LoVo (cell line): ENCODE data around the gene ADGRG3.
"Not testable (repeated sequence)": the region's sequence is repeated elsewhere in the genome, so short reads cannot be mapped to it uniquely, and the experiment has no call there.

Experiments used
- DNase-seq: peaks from one replicate; pipeline ENCODE4 v3.0.0-alpha.2; 2016; ENCODE audit warnings: low spot score

ADGRG3 gene

DNA sequence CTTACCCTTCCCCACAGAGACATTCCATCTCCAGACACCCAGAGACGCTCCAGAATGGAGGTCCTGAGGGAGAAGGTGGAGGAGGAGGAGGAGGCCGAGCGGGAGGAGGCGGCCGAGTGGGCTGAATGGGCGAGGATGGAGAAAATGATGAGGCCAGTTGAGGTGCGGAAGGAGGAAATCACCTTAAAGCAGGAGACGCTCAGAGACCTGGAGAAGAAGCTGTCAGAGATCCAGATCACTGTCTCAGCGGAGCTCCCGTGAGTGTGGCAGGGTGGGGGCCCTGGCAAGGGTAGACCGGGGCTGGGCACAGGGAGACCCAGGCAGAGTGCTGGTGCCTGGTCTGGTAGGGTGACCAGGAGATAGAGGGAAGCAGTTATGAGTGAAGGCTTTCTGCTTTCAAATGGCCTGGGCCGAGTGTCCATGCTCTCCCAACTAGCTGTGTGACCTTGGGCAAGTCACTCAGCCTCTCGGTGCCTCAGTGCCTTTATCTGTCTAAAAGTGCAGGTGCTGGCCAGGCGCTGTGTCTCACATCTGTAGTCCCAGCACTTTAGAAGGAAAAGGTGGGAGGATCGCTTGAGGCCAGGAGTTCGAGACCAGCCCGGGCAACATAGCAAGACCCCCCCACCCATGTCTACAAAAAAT lies 29.9 kb downstream of the ADGRG3 start:
- no peak for DNase-seq

DNA sequence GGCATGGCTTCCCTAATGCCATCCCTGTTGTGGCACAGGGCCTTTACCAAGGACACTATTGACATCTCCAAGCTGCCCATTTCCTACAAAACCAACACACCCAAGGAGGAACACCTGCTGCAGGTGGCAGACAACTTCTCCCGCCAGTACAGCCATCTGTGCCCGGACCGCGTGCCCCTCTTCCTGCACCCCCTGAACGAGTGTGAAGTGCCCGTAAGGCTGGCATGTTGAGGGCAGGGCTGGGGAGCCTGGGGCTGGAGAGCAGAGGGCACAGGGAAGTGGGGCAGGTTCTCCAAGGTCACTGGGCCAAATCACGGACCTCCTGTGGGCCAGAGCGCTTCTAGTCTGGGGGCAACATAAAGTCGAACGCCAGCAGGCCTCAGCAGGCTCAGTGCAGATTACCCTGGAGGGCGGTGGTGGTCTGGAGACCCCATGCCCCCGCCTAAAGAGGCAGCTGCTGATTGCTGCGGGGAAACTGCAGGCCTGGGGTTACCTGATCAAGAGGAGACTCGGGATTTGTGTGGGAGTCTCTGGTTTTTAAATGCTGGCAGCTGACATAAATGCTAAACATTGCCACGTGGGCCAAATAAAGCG lies 30.8 kb downstream of the ADGRG3 start:
- no peak for DNase-seq

DNA sequence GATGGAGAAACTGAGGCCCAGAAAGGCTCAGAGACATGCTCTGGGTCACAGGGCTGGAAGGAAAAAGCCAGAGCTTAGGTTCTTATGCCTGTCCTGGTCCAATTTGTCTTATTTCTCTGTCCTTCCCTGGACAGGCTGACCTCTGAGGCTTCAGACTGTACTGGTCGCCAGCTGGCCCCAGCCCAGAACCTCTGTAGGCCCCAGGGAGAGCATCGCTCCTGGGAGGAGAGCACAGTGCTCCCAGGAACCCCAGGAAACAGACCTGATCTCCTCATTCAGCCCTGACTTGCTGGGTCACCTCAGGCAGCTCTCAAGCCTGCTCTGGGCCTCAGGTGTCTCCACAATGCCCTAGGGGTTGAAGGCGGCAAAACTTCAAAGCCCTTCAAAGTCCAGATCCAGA lies 31.4 kb downstream of the ADGRG3 start:
- DNase-seq: no peak

DNA sequence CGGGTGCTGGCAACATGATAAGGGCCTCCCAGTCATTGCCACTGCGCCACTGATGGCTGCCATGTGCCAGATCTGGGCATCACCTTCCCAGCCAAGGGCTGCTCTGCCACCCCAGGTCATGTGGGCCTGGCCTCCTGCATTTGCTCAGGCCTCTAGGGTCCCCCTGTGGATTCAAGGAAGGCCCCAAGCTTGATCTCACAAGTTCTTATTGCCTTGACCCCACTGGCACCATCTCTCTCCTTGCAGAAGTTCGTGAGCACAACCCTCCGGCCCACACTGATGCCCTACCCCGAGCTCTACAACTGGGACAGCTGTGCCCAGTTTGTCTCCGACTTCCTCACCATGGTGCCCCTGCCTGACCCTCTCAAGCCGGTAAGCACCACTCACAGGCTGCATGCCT lies 31.8 kb downstream of the ADGRG3 start:
- no peak for DNase-seq

DNA sequence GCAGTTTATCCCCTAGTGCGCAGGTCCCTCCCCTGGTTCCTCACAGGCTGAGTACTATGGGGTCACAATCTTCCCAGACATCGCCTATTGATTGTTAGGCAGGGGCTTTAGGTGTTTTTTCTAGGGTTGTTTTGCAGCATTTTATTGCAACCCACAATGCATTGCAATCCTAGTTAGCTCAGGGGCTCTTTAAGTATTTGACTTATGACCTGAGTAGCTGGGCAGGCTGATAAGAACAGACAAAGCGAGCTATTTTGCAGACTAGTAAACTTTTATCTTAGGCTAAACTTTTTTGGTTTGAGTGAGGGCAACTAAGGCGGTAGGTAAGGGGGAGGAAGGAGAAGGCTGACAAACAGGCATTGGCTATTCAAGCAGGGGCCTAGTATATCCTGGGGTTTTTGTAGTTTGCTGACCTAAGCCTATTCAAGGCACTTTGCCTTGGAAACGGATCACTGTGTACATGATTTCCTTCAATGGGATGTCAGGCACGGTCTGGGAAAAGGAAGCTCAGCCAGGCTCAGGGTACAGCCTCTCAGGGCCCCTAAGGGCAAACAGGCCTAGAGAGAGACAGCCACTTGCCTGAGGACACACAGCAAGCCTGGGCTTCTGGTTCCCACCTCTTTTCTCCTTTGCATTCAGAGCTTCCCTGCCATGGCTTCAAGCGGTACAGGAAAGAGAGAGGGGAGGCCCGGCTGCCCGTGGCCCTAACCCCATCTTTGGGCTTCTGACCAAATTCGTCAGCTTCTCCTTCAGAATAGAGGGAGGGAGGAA lies 32.9 kb downstream of the ADGRG3 start:
- no peak for DNase-seq

DNA sequence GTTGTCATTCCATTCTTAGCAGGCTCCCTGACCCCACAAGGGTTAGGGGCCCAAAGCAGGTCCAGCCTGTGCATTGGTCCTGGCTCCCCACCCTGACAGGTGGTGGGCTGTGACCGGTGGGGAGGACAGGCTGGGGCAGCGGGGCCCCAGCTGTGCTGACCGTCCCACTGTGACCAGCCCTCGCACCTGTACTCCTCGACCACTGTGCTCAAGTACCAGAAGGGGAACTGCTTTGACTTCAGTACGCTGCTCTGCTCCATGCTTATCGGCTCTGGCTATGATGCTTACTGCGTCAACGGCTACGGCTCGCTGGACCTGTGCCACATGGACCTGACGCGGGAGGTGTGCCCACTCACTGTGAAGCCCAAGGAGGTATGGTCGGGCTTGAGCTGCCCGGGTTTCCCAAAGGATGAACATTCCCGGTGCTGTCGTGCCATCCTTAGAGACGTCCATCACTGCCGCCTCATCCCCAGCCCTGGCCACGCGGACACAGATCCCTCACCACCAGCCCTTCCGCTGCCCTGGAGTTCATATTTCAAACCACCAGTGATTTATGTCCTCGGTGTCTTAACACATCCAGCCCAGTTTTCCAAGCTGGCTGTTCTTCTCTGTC lies 33.8 kb downstream of the ADGRG3 start:
- no peak for DNase-seq

DNA sequence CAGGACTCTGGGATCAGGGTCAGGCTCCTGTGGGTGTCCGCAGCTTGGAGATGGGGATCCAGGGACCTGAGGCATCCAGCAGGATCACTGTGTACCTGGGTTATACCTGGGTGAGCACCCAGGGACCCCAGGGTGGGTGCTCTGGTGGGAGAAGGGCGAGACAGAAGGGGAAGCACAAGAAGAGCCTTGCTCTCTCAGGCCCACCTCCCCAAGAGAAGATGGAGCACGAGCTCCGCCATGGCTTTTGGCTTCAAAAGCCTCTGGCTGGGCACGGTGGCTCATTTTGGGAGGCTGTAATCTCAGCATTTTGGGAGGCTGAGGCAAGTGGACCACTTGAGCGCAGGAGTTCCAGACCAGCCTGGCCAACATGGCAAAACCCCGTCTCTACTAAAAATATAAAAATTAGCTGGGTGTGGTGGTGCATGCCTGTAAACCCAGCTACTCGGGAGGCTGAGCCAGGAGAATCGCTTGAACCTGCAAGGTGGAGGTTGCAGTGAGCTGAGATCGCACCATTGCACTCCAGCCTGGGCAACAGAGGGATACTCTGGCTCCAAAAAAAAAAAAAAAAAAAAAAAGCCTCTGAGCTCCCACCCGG lies 35.4 kb downstream of the ADGRG3 start:
- DNase-seq: no peak

DNA sequence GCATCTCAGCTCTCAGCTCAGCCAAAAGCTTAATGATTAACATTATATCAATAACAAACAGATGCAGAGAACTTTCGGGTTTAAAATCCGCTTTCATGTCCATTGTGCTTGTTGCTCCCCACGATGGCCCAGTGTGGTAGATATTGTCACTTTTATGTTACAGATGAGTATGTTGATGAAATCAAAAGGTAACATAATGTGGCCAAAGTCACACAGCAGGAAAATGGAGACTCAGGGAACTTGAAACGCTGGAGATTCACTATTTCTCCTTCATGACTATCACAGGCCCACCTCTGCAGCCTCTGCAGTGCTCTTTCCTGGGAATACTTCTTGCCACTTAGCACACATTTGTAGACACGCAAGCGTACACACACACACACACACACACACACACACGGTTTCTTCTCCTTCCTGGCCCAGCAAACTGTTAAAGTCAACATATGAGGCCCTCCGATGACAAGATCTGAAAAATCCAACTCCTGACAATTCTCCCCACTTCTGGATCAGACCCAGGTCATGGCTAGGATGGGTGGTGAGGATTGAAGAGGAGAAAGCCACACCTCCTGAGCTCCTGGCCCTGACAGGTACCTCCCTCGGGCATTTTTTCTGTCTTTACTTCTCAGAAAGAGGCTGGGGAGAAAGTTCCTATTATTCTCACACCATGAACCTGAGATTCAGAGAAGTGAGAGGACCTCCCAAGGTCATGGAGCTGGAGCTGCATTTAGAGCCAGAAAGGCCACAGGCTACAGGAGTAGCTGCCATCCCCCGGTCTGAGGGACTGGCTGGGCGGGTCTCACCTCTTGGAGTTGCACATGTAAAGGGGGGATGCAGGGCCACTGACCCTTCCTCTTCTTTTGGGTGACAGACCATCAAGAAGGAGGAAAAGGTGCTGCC lies 36.2 kb downstream of the ADGRG3 start:
- no peak for DNase-seq

DNA sequence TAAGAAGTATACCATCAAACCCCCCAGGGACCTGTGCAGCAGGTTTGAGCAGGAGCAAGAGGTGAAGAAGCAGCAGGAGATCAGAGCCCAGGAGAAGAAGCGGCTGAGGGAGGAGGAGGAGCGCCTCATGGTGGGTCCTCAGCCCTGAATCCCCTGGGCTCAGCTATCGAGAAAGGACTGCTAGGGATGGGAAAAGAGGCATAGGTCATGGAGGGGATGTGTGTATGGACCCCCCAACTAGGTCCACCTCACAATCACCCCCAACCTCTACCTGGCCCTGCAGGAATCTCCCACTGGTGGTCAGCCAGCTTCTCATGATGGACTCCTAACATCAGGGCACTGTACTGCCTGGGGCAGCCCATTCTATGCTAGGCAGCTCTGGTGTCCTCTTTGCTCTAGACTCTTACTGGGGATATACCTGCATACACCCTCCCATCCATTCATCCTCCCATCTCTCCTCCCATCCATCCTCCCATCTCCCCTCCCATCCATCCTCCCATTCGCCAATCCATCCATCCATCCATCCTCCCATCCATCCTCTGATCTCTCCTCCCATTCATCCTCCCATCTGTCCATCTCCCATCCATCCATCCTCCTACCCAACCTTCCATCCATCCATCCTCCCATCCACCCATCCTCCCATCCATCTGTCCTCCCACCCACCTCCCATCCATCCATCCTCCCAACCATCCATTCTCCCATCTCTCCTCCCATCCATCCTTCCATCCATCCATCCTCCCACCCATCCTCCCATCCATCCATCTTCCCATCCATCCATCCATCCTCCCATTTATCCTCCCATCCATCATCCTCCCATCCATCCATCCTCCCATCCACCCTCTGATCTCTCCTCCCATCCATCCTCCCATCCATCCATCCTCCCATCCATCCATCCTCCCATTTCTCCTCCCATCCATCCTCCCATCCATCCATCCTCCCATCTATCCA lies 37.1 kb downstream of the ADGRG3 start:
- no peak for DNase-seq

DNA sequence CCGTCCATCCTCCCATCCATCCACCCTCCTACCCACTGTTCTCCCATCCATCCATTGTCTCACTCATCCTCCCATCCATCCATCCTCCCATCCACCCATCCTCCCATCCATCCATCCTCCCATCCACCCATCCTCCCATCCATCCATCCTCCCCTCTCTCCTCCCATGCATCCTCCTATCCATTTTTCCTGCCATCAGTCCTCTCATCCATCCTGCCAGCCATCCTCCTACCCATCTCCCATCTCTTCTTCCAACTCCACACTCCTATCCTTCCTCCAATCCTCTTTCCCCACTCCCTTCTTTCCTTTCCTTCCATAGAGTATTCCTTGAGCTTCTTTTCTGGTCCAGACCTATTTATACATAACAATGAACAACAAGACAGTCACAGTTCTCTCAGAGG lies 38.6 kb downstream of the ADGRG3 start:
- DNase-seq: no peak

DNA sequence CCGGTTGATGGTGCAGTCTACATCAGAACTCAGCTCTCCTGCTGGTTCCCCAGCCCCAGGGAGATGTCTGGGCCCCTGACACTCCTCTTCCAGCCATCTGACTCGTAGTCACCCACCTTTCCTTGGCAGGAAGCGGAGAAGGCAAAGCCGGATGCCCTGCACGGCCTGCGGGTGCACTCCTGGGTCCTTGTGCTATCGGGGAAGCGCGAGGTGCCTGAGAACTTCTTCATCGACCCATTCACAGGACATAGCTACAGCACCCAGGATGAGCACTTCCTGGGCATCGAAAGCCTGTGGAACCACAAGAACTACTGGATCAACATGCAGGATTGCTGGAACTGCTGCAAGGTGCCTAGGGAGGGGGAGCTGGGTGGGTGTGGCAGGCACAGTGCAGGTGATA lies 39.2 kb downstream of the ADGRG3 start:
- DNase-seq: no peak

DNA sequence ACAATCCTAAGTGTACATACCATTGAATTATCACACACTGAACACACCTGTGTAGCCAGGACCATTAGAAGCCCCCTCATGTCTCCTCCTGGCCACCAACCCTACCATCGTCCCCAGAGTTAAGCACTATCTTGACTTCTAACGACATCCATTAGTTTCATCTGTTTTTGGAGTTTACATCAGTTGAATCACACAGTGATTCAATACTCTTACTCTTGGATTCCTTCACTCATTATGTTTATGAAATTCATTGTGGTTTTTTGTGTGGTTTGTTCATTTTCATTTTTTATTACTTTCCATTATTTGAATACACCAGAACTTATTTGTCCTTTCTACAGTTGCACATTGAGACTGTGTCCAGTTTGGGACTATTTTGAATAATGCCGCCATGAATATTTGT lies 40.1 kb downstream of the ADGRG3 start:
- no peak for DNase-seq

DNA sequence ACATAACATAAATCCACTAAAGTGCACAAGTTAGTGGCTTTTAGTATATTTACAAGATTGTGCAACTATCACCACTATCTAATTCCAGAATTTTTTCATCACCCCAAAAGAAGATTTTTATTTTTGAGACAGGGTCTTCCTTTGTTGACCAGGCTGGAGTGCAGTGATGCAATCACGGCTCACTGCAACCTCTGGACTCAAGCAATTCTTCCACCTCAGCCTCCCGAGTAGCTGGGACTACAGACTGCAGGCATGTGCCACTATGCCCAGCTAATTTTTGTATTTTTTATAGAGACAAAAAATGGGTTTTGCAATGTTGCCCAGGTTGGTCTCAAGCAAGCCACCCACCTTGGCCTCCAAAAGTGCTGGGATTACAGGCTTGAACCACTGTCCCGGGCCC lies 41.6 kb downstream of the ADGRG3 start:
- no peak for DNase-seq

DNA sequence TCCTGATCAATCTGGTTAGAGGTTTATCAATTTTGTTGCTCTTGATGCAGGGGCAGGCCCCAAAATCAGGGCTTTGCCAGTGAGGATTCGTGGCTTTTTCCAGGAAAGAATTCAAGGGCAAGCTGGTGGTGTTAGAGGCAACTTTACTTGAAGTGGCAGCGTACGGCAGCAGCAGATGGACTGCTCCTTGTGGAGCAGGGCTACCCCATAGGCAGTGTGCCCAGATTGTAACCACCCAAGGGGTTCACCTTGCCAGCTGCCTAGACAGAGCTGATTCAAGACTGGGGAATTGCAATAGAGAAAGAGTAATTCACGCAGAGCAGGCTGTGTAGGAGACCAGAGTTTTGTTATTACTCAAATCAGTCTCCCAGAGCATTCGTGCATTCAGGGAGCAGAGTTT lies 43.2 kb downstream of the ADGRG3 start:
- no peak for DNase-seq

DNA sequence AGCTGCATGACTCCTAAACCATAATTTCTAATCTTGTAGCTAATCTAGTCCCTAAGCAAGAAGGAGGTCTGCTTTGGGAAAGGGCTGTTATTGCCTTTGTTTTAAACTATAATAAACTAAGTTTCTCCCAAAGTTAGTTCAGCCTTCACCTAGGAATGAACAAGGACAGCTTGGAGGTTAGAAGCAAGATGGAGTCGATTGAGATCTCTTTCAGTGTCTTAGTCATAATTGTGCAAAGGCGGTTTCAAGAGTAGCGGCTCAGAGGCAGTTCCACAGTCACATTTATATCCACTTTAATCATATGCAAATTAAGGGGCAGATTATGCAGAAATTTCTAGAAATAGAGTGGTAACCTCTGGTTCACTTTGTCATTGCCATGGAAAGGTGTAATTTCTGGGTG lies 43.9 kb downstream of the ADGRG3 start:
- DNase-seq: no peak

DNA sequence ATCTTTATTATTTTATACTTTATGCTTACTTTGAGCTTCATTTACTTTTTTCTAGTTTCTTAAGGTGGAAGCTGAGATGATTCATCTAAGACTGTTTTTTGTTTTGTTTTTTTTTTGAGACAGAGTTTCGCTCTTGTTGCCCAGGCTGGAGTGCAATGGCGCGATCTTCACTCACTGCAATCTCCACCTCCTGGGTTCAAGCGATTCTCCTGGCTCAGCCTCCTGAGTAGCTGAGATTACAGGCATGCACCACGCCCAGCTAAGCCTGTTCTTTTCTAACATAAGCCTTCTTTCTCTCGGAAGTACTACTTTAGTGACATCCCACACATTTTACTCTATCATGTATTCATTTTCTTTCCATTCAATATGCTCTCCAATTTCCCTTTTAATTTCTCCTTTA lies 44.5 kb downstream of the ADGRG3 start:
- DNase-seq: not testable (repeated sequence)

DNA sequence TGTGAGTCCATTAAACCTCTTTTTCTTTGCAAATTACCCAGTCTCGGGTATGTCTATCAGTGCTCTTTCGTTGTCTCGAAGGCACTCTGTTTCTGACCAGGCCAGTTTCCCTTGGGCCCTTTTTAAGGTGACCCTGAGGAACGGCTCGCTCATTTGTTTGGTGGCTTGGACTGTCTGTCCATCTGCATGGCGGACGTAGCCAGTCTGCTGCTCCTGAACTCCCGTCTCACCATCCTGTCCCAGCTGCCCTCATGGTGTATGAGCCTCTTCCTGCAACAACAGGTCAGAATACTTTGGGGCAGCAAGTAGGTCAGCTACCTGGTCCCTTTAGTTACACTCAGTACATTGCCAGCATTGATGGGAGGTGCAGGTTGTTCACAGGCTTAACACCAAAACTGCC lies 45.5 kb downstream of the ADGRG3 start:
- no peak for DNase-seq

DNA sequence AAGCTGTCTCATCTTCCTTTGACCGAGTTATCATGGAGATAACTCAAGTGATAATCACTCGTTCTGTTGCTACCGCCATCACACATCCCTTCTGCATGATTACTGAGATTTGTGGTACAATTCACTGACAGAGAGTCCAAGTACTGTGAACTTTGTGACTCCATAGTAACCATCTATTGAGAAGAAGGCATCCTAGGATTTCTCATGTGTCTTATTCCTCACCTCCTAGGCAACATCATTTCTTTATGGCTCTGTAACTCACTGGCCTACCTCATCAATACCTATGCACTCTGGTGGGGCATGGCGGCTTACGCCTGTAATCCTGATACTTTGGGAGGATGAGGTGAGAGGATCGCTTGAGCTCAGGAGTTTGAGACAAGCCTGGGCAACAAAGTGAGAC lies 45.9 kb downstream of the ADGRG3 start:
- DNase-seq: no peak

DNA sequence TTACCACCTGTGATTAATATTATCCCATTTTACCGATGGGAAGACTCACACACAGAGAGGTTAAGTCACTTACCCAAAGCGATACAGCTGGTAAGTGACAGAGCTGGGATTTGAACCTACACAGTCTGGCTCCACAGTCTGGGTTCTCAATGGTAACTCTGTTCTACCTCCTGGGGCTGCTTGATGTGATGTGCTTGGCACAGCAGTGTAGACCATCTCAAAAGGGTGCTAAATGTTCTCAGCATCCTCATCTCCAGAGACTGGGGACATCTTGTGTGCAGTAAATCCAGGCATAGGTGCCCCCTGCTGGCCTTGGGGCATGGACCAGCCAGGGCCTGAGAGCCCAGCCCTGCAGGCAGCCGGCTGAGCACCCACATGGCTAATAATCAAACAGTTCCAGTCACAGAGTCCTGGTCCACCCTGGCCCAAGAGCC lies 52.1 kb downstream of the ADGRG3 start:
- DNase-seq: peak; percentile 16
